HS-27A (cell line): ENCODE results near the gene FURIN.
"Not testable (repeated sequence)": the region's sequence is repeated elsewhere in the genome, so short reads cannot be mapped to it uniquely, and the experiment has no call there.

ENCODE experiments used
- DNase-seq: peaks from one replicate; pipeline ENCODE4 v3.0.0-alpha.2; 2012; ENCODE audit warnings: low read depth, missing footprints

The FURIN gene

DNA sequence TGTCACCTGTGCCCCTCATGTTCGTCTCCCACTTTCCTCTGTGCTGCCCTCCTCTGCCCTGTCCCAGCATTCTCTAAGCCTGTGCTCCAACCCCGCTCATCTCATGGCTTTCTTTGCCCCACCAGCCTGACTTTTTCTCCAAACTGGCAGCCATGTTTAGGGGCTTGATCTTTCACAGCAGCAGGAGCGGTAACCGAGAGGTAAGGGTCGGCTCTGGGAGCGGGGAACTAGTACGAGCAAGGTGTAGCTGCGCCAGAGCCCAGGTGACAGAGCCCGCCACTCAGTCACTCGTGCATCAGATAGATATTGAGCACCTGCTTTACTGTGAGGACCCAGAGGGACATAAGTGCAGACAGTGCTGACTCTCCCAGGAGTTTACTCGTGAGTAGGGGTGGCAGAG, 48.1 kb downstream of the FURIN start:
- no peak for DNase-seq

DNA sequence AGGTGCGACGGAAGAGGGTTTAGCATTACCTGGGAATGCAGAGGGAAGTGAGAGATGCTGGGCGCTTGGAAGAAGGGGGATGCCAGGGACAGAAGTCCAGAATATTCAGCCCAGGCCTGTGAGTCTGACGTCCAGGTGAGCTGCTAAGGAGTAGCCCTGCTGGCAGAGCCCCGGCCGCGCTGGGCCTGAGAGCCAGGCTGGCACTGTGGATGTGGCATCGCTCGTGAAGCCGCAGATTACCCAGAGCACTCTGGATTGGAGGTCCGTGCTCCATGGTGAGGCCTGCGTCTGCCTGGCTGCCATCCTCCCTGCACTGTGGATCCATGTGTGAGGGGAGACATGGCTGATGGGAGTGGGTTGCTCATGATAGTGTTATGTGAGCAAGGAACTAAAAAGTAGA, 49.2 kb downstream of the FURIN start:
- DNase-seq: no peak

DNA sequence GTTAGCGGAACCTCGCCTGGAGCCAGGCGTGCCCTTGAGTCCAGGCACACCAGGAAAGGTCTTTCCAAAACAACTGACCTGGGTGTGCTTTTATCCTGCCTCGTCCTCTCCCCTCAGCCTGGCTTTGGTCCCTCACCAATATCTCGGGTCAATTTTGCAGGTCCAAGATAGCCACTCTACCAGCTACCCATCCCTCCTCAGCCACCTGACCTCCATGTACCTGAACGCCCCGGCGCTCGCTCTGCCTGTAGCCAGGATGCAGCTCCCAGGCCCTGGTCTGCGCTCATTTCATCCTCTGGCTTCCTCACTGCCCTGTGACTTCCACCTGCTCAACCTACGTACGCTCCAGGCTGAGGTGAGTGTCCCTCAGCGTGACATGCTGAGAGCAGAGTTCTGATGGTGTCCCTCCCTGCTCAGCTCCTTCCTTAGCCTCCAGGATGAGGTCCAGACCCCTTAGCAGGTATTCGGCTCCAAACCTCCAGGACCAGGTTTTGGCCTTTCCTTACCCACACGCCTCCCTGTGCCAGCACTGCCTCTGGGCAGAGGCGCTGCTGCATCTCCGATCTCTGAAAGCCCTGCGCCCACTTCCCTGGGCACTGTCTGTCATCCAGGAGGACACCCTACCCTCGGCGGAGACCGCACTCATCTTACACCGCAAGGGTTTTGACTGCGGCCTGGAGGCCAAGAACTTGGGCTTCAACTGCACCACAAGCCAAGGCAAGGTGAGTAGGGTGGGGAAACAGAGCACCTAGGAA, 49.8 kb downstream of the FURIN start:
- no peak for DNase-seq

DNA sequence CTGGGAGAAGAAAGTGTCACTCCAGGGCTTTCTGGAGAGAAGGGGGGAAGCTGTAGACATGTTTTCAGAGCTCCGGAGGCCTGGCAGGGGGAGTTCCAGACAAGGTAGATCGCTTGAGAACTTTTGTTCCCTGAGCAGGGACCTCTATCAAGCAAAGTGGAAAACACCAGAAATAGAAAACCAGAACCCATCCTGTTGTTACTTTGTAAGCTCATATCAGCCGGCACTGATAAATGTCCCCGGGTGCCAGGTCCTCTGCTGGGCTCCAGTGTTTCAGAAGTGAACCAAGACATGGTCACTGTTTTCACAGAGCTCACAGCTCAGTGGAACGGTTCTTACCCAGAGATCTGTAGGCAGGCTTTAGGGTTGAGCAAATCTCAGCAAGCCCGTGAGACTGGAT, 50.4 kb downstream of the FURIN start:
- DNase-seq: no peak

DNA sequence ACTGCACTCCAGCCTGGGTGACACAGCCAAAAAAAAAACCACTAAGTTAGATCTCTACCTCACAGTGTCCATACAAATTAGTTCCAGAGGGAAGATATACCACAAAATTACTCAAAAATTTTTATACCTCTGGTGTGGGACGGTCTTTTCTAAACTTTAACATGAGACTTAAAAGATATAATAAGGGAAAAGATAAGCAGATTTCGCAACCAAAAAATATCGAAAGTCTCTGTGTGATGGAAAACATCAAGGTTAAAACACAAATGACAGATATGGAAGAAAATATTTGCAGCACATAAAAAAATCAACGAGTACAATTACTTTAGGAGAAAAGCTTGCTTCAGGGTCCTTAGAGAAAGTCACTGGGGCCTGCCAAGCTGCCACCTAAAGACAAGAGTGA, 53.5 kb downstream of the FURIN start:
- DNase-seq: no peak

DNA sequence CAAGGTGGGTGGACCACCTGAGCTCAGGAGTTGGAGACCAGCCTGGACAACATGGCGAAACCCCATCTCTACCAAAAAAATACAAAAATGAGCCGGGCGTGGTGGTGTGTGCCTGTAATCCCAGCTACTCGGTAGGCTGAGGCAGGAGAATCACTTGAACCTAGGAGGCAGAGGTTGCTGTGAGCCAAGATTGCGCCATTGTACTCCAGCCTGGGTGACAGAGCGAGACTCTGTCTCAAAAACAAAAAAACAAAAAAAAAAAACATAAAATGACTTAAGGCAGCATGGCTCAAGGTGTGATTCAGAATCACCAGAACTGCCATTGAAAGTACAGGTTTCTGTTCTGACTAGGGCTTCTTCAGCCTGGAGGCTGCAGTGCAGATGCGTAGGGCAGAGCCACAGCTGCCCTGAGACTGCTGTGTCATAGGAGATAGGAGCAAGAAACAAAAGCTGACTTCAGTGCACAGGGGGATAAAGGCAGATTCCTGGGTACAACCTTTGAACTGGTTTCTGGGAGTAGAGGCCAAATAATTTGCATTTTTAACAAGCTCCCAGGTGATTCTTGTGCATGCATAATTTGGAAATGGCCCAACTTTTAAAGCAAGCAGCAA, 54.4 kb downstream of the FURIN start:
- not testable (repeated sequence) for DNase-seq

DNA sequence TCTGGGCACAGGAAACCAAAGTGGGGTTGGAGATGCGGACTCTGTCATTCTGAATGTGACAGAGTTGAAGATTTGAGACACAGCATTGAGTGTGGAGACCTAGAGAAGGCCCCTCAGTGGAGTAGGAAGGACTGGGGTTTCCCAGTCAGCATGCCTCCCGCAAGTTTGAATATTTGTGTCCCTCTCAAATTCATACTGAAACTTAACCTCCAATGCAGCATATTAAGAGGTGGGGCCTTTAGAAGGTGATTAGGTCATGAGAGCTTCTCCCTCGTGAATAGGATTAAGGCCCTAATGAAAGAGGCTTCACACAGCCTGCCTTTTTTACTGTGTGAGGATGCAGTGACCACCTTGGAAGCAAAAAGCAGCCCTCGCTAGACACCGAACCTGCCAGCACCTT, 56.0 kb downstream of the FURIN start:
- DNase-seq: no peak

DNA sequence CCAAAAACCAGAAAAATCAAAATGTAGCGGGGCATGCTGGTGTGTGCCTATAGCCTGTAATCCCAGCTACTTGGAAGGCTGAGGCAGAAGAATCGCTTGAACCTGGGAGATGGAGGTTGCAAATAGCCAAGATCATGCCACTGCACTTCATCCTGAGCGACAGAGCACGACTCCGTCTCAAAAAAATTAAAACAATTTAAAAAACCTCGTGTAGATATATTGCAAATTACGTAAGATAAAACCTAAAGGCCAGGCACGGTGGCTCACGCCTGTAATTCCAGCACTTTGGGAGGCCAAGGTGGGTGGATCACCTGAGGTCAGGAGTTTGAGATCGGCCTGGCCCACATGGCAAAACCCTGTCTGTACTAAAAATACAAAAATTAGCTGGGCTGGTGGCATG, 58.4 kb downstream of the FURIN start:
- not testable (repeated sequence) for DNase-seq

DNA sequence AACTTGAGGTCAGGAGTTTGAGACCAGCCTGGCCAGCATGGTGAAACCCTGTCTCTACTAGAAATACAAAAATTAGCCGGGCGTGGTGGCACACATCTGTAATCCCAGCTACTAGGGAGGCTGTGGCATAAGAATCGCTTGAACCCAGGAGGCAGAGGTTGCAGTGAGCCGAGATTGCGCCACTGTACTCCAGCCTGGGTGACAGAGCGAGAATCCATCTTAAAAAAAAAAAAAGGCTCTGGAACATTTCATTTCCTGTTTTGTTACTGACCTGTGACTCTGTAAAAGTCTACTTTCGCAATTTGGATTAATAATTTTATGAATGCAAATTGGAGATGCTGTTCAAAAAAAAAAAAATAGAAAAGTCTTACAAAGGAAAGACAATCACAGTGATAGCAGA, 59.7 kb downstream of the FURIN start:
- not testable (repeated sequence) for DNase-seq

DNA sequence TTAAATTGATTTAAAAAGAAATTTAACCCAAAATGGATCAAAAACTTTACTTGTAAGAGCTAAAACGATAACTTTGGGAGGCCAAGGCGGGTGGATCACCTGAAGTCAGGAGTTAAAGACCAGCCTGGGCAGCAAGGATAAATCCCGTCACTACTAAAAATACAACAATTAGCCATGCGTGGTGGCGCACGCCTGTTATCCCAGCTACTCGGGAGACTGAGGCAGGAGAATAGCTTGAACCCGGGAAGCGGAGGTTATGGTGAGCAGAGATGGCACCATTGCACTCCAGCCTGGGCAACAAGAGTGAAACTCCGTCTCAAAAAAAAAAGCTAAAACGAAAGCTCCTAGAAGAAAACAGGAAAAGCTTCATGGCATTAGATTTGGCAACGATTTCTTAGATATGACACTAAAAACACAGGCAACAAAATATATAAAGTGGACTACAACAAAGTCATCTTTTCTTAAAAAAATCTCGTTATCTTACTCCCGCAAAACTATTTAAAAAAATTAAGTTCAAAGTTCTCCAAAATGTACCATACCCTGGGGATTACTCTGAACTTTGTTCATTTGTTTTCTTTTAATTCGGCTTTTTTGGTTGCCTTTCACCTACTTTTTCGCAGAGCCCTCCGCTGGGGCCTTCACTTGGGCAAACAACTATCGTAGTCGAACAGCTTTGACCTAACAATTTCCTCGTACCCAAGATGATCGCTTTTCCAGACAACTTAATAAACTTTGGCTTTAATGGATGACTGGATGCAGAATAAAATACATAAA, 61.0 kb downstream of the FURIN start:
- no peak for DNase-seq

DNA sequence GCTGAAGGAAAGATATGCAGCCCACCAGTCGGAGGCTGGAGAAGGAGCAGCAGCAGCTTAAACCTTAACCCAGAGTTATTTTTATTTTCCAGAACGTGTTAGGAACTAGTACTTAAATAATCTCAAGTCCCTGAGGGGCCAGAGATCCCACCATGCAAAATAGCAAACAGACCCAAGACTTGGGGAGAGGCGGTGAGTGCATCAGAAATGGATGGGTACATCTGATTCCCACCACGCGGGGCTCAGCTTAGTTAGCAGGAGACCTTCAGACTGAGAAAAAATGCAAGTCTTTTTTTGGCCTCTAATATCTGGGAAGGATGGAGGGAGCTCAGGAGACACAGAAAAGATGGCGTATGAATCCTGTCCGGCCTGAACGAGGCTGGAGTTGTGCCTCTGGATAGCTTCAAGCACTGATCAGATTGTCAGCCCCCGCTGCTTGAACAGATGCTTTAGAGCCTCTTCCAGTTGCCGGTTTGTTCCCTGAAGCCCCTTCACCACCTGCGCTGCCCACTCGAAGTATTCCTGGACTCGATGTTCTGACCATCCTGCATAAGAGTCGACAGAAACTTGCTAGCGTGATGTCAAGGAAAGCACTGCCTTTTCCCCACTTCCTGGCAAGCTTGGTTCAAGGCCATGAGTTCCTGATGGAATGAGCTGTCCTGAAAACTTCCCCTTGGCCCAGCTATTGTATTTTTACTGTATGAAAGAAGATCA, 62.6 kb downstream of the FURIN start:
- no peak for DNase-seq

DNA sequence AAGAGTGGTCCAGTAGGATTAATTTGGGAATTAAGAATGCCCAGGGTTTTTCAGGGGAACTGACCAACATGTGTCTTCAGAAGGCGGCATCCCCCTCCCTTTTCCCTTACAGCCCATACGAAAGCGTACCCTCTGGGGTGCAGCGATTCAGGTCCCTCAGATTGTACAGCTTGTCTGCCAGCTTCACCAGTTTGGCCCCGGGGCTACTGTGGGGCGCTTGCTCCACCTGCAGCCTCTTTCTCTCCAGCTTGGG, 63.1 kb downstream of the FURIN start:
- DNase-seq: no peak

DNA sequence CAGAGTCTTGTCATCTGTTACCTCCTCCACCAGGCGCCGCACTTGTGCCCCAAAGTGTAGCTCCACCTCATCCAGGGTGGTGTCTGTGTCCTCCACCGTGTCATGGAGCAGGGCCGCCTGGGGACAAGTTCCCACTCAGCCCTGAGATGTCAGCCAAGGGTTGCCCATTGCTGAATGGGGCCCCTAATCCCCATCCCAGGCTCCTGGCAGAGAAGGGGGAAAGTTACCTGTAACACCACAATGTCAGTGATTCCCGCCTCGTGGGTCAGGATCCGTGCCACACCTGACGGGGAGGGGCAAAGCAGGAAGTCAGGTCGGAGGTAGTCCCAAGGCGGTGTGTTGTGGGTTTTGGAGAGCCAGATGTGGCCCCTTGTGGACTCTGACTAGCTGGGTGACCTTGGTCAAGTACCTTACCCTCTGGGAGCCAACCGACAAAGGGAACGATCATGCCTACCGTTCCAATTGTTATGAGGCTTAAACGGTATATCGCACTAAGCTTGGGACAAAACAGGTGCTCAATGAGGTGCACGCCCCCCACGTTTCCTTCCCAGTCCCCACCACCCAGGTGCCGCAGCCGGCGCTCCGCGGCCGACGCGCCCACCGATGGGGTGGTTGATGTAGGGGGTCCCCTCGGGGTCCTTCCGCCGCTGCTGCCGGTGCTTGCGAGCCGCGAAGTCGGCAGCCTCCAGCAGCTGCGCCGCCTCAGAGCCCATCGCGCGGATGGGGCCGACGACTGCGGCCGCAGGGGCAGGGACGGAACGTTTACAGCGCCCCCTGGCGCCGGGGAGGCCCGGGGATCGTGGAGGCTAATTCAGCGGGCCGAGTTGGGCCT, 63.7 kb downstream of the FURIN start, which contains the start of gene HDDC3:
Gene HDDC3, minus strand, starts transcription at position 722 of the 832 bp plus-strand sequence. Its CDS starts 9 bp downstream, at position 713.
- peak; percentile 72 for DNase-seq

DNA sequence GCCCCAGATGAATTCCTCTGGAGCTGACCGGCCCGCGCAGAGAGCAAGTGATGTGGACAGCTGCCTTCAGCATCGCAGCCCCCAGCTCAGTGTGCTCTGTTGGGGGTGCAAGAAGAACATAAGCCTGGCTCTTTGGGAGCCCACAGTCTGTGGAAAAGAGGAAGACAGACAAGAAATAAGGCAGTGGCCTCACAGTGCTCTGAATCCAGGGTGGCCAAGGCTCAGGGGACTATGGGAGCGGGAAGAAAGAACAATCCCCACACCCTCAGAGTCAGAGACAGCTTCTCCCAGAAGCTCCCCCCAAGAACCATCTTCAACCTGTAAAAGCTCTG, 64.2 kb downstream of the FURIN start:
- no peak for DNase-seq
